HEK293 (cell line): Measurements from ENCODE around the gene DRAP1.

ENCODE experiments used
- AEBP2 ChIP-seq: fragments of 450-650 bp; formaldehyde crosslinking; IDR thresholded peaks from 2 replicates; pipeline ENCODE4 v1.5.1; 2016; ENCODE audit warnings: missing biosample characterization, missing genetic modification characterization, borderline replicate concordance
- GLI4 ChIP-seq: fragments of 450-650 bp; formaldehyde crosslinking; IDR thresholded peaks from 2 replicates; pipeline ENCODE4 v1.5.1; 2016; ENCODE audit warnings: missing biosample characterization, missing genetic modification characterization
- HOXA7 ChIP-seq: sonication (generic); formaldehyde crosslinking; IDR thresholded peaks from 2 replicates; pipeline ENCODE4 v1.8.1; 2022; ENCODE audit warnings: missing genetic modification reagents, borderline replicate concordance
- HOXC10 ChIP-seq: sonication (generic); formaldehyde crosslinking; IDR thresholded peaks from 2 replicates; pipeline ENCODE4 v1.8.1; 2023; ENCODE audit warnings: mild to moderate bottlenecking, missing genetic modification reagents
- MZF1 ChIP-seq: fragments of 450-650 bp; formaldehyde crosslinking; IDR thresholded peaks from 2 replicates; pipeline ENCODE4 v1.5.1; 2017; ENCODE audit warnings: missing biosample characterization, missing genetic modification characterization, borderline replicate concordance
- RBAK ChIP-seq: fragments of 450-650 bp; formaldehyde crosslinking; IDR thresholded peaks from 2 replicates; pipeline ENCODE4 v1.5.1; 2016; ENCODE audit warnings: missing biosample characterization, missing genetic modification characterization
- SP7 ChIP-seq: fragments of 450-650 bp; formaldehyde crosslinking; IDR thresholded peaks from 2 replicates; pipeline ENCODE4 v1.5.1; 2016; ENCODE audit warnings: missing biosample characterization, missing genetic modification characterization
- ZBTB21 ChIP-seq: fragments of 450-650 bp; formaldehyde crosslinking; IDR thresholded peaks from 2 replicates; pipeline ENCODE4 v1.5.1; 2017; ENCODE audit warnings: missing biosample characterization, missing genetic modification characterization
- ZNF175 ChIP-seq: fragments of 450-650 bp; formaldehyde crosslinking; IDR thresholded peaks from 2 replicates; pipeline ENCODE4 v1.5.1; 2016; ENCODE audit warnings: missing biosample characterization, missing genetic modification characterization
- ZNF248 ChIP-seq: fragments of 450-650 bp; formaldehyde crosslinking; IDR thresholded peaks from 2 replicates; pipeline ENCODE4 v1.5.1; 2017; ENCODE audit warnings: missing biosample characterization, missing genetic modification characterization
- ZNF302 ChIP-seq: fragments of 450-650 bp; formaldehyde crosslinking; IDR thresholded peaks from 2 replicates; pipeline ENCODE4 v1.5.1; 2016; ENCODE audit warnings: missing biosample characterization, missing genetic modification characterization, low read depth
- ZNF350 ChIP-seq: fragments of 450-650 bp; formaldehyde crosslinking; IDR thresholded peaks from 2 replicates; pipeline ENCODE4 v1.5.0; 2017; ENCODE audit warnings: missing biosample characterization, mild to moderate bottlenecking, missing genetic modification characterization
- ZNF354C ChIP-seq: fragments of 450-650 bp; formaldehyde crosslinking; IDR thresholded peaks from 2 replicates; pipeline ENCODE4 v1.5.1; 2016; ENCODE audit warnings: missing biosample characterization, missing genetic modification characterization, low read depth, borderline replicate concordance
- ZNF394 ChIP-seq: fragments of 450-650 bp; formaldehyde crosslinking; IDR thresholded peaks from 2 replicates; pipeline ENCODE4 v1.5.1; 2016; ENCODE audit warnings: missing biosample characterization, missing genetic modification characterization, mild to moderate bottlenecking, moderate library complexity, borderline replicate concordance
- ZNF530 ChIP-seq: fragments of 450-650 bp; formaldehyde crosslinking; IDR thresholded peaks from 2 replicates; pipeline ENCODE4 v1.5.1; 2016; ENCODE audit warnings: low read depth, missing biosample characterization, missing genetic modification characterization
- ZNF560 ChIP-seq: fragments of 450-650 bp; formaldehyde crosslinking; IDR thresholded peaks from 2 replicates; pipeline ENCODE4 v1.5.1; 2017; ENCODE audit warnings: missing biosample characterization, missing genetic modification characterization, borderline replicate concordance
- ZNF585B ChIP-seq: fragments of 450-650 bp; formaldehyde crosslinking; IDR thresholded peaks from 2 replicates; pipeline ENCODE4 v1.5.1; 2016; ENCODE audit warnings: missing biosample characterization, missing genetic modification characterization
- ZNF596 ChIP-seq: fragments of 450-650 bp; IDR thresholded peaks from 2 replicates; pipeline ENCODE4 v1.5.0; 2018; ENCODE audit warnings: missing biosample characterization, mild to moderate bottlenecking, missing genetic modification characterization, moderate library complexity
- ZNF600 ChIP-seq: fragments of 450-650 bp; formaldehyde crosslinking; IDR thresholded peaks from 2 replicates; pipeline ENCODE4 v1.5.1; 2016; ENCODE audit warnings: missing biosample characterization, missing genetic modification characterization
- ZNF610 ChIP-seq: fragments of 450-650 bp; formaldehyde crosslinking; IDR thresholded peaks from 2 replicates; pipeline ENCODE4 v1.5.1; 2016; ENCODE audit warnings: missing biosample characterization, missing genetic modification characterization, borderline replicate concordance
- ZNF623 ChIP-seq: fragments of 450-650 bp; formaldehyde crosslinking; IDR thresholded peaks from 2 replicates; pipeline ENCODE4 v1.5.1; 2016; ENCODE audit warnings: missing biosample characterization, missing genetic modification characterization
- ZNF624 ChIP-seq: fragments of 450-650 bp; formaldehyde crosslinking; IDR thresholded peaks from 2 replicates; pipeline ENCODE4 v1.5.1; 2017; ENCODE audit warnings: missing biosample characterization, missing genetic modification characterization
- ZNF660 ChIP-seq: fragments of 450-650 bp; IDR thresholded peaks from 2 replicates; pipeline ENCODE4 v1.5.1; 2018; ENCODE audit warnings: missing biosample characterization, mild to moderate bottlenecking, missing genetic modification characterization
- ZSCAN18 ChIP-seq: fragments of 450-650 bp; formaldehyde crosslinking; IDR thresholded peaks from 2 replicates; pipeline ENCODE4 v1.5.1; 2016; ENCODE audit warnings: missing biosample characterization, missing genetic modification characterization
- TF ChIP-seq, protein P1 (sequence below): fragments of 450-650 bp; formaldehyde crosslinking; IDR thresholded peaks from 2 replicates; pipeline ENCODE4 v1.5.1; 2016; ENCODE audit warnings: missing biosample characterization, missing genetic modification characterization
- TF ChIP-seq, protein P2 (sequence below): fragments of 450-650 bp; formaldehyde crosslinking; IDR thresholded peaks from 2 replicates; pipeline ENCODE4 v1.5.1; 2016; ENCODE audit warnings: missing biosample characterization, missing genetic modification characterization, low read depth

Gene DRAP1

DNA sequence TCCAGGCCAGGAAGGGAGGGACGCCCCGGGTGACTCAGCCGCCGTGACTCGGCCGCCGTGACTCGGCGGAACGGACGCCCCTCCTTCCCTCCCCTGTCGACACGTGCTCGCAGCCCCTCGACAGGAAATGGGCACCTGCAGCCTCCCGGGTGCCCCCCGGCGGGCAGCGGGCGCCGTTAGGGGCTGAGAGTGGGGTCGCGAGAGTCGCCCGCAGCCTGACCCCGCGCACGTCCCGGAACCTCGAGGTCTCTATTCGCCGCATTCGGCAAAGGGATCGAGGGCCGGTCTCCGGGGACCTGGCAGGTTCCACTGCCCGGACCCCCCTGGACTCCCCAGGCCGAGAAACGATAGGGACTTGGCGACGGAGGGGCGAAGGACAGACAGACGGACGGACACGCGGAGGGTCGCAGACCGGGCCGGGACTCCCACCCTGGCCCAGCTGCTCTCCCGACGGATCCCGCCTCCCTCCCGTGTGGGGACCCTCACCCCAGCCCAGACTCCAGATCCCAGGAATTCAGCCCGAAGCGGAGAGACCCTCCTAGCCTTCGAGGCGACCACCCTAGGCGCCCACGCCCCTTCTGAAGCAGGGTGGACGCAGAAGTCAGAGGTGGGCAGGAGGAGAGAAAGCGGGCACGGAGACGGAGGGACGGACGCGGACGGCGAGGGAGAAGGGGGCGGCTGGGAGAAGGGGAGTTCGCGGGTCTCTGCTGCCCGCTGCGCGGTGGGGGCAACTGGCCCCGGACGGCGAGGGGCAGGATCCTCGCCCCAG is 19.7 kb upstream of the DRAP1 start (continued):
- TF ChIP-seq ZNF585B (tag by site-specific recombination) (no peak), ZNF624 (tag by site-specific recombination) (no peak), ZNF175 (no peak), ZNF623 (no peak), HOXC10 (CRISPR knock-in tag) (no peak), ZNF350 (tag by site-specific recombination) (no peak), ZNF302 (no peak), RBAK (tag by site-specific recombination) (no peak), ZNF354C (tag by site-specific recombination) (no peak), AEBP2 (no peak), ZNF600 (tag by site-specific recombination) (peak; percentile 59), ZNF596 (tag by site-specific recombination) (no peak), ZNF530 (tag by site-specific recombination) (no peak), ZBTB21 (no peak), ZNF610 (tag by site-specific recombination) (no peak), ZNF248 (no peak), MZF1 (tag by site-specific recombination) (no peak), ZSCAN18 (tag by site-specific recombination) (no peak), HOXA7 (no peak), SP7 (tag by site-specific recombination) (0 out of 2 replicates have a peak, but pooled peaks have one; percentile 27), ZNF394 (tag by site-specific recombination) (no peak), ZNF660 (no peak), GLI4 (tag by site-specific recombination) (no peak), ZNF560 (tag by site-specific recombination) (no peak)
- TF ChIP-seq, protein P1, sequence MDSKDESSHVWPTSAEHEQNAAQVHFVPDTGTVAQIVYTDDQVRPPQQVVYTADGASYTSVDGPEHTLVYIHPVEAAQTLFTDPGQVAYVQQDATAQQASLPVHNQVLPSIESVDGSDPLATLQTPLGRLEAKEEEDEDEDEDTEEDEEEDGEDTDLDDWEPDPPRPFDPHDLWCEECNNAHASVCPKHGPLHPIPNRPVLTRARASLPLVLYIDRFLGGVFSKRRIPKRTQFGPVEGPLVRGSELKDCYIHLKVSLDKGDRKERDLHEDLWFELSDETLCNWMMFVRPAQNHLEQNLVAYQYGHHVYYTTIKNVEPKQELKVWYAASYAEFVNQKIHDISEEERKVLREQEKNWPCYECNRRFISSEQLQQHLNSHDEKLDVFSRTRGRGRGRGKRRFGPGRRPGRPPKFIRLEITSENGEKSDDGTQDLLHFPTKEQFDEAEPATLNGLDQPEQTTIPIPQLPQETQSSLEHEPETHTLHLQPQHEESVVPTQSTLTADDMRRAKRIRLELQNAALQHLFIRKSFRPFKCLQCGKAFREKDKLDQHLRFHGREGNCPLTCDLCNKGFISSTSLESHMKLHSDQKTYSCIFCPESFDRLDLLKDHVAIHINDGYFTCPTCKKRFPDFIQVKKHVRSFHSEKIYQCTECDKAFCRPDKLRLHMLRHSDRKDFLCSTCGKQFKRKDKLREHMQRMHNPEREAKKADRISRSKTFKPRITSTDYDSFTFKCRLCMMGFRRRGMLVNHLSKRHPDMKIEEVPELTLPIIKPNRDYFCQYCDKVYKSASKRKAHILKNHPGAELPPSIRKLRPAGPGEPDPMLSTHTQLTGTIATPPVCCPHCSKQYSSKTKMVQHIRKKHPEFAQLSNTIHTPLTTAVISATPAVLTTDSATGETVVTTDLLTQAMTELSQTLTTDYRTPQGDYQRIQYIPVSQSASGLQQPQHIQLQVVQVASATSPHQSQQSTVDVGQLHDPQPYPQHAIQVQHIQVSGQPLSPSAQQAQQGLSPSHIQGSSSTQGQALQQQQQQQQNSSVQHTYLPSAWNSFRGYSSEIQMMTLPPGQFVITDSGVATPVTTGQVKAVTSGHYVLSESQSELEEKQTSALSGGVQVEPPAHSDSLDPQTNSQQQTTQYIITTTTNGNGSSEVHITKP: no peak; the same call in none of the 2 replicates
- TF ChIP-seq, protein P2, sequence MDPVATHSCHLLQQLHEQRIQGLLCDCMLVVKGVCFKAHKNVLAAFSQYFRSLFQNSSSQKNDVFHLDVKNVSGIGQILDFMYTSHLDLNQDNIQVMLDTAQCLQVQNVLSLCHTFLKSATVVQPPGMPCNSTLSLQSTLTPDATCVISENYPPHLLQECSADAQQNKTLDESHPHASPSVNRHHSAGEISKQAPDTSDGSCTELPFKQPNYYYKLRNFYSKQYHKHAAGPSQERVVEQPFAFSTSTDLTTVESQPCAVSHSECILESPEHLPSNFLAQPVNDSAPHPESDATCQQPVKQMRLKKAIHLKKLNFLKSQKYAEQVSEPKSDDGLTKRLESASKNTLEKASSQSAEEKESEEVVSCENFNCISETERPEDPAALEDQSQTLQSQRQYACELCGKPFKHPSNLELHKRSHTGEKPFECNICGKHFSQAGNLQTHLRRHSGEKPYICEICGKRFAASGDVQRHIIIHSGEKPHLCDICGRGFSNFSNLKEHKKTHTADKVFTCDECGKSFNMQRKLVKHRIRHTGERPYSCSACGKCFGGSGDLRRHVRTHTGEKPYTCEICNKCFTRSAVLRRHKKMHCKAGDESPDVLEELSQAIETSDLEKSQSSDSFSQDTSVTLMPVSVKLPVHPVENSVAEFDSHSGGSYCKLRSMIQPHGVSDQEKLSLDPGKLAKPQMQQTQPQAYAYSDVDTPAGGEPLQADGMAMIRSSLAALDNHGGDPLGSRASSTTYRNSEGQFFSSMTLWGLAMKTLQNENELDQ: no peak
